Neutrophil (primary cell): ENCODE results near the gene OTOS.

Source experiments
- H3K27ac ChIP-seq: fragments of 200-600 bp; sonication (generic); 2 replicates; pipeline ENCODE4 v1.5.1; 2016; ENCODE audit warnings: mild to moderate bottlenecking, moderate library complexity
- H3K27me3 ChIP-seq: fragments of 200-600 bp; sonication (generic); 2 replicates; pipeline ENCODE4 v1.6.0; 2016; ENCODE audit warnings: mild to moderate bottlenecking
- H3K36me3 ChIP-seq: fragments of 200-600 bp; sonication (generic); 2 replicates; pipeline ENCODE4 v1.5.1; 2017
- H3K4me1 ChIP-seq, 2 experiments: fragments of 200-600 bp in 1 of 2; sonication (generic) in 1 of 2; 1 replicate in 1 of 2; 2 replicates in 1 of 2; pipeline versions ENCODE4 v1.5.1 to v1.6.1; 2013 to 2016; ENCODE audit warnings: low read depth in 1 of 2, low read length in 1 of 2, mild to moderate bottlenecking in 1 of 2, moderate library complexity in 1 of 2; ENCODE audit not compliant: control insufficient read depth in 1 of 2, insufficient read depth in 1 of 2
- H3K4me3 ChIP-seq, 2 experiments: fragments of 200-600 bp in 1 of 2; sonication (generic) in 1 of 2; 1 replicate in 1 of 2; 2 replicates in 1 of 2; pipeline ENCODE4 v1.5.1; 2013 to 2016; ENCODE audit warnings: low read depth in 1 of 2, low read length in 1 of 2, mild to moderate bottlenecking in 1 of 2, moderate library complexity in 1 of 2
- H3K9me3 ChIP-seq: fragments of 200-600 bp; sonication (generic); 2 replicates; pipeline ENCODE4 v1.5.1; 2016
- CTCF ChIP-seq: fragments of 200-600 bp; sonication (generic); IDR thresholded peaks from 2 replicates; pipeline ENCODE4 v1.5.1; 2016; ENCODE audit warnings: antibody characterized with exemption

The OTOS gene

GRCh38 chr2:240141736-240142135 is 1.3 kb upstream of the OTOS start:
- Histone ChIP-seq H3K9me3 (no peaks in the 10 kb centered on the region), H3K36me3 (no peaks in the 10 kb centered on the region), H3K27me3 (peaks cover 59% of the 10 kb centered on the region)

GRCh38 chr2:240140920-240141319 is 462 bp upstream of the OTOS start:
- Histone ChIP-seq H3K27me3 (peaks cover 64% of the 10 kb centered on the region), H3K4me1 (peaks cover 6 to 9% of the 10 kb centered on the region in 2 experiments), H3K36me3 (no peaks in the 10 kb centered on the region), H3K4me3 (no peak overlapping the region), H3K9me3 (no peaks in the 10 kb centered on the region), H3K27ac (no peak overlapping the region)
- no peak for TF ChIP-seq CTCF

More at GRCh38 chr2:240141736-240142135, 1.3 kb upstream of the OTOS start:
- TF ChIP-seq CTCF, result no peak
- no peak overlapping the region for H3K27ac ChIP-seq
- no peak overlapping the region for H3K4me3 ChIP-seq
- H3K4me1 ChIP-seq, result peaks cover 4% of the 10 kb centered on the region in 2 experiments

GRCh38 chr2:240139666-240140393 is 628 bp downstream of the OTOS start:
- Histone ChIP-seq H3K4me1 (peaks cover 16 to 18% of the 10 kb centered on the region in 2 experiments), H3K4me3 (no peak overlapping the region), H3K36me3 (no peaks in the 10 kb centered on the region), H3K27me3 (peaks cover 64% of the 10 kb centered on the region), H3K9me3 (no peaks in the 10 kb centered on the region), H3K27ac (no peak overlapping the region)
- TF ChIP-seq CTCF, result no peak

GRCh38 chr2:240139011-240139441 is 1.4 kb downstream of the OTOS start:
- no peak overlapping the region for H3K27ac ChIP-seq
- peaks cover 17 to 18% of the 10 kb centered on the region in 2 experiments for H3K4me1 ChIP-seq
- no peak for TF ChIP-seq CTCF
- no peaks in the 10 kb centered on the region for H3K9me3 ChIP-seq
- no peak overlapping the region for H3K4me3 ChIP-seq
- H3K36me3 ChIP-seq, result no peaks in the 10 kb centered on the region
- peaks cover 63% of the 10 kb centered on the region for H3K27me3 ChIP-seq

GRCh38 chr2:240138254-240138984 is 2.0 kb downstream of the OTOS start:
- Histone ChIP-seq H3K4me3 (no peak overlapping the region), H3K27me3 (peaks cover 57% of the 10 kb centered on the region), H3K27ac (no peak overlapping the region), H3K36me3 (peaks cover 4% of the 10 kb centered on the region), H3K4me1 (peaks cover 17 to 18% of the 10 kb centered on the region in 2 experiments), H3K9me3 (no peaks in the 10 kb centered on the region)
- no peak for TF ChIP-seq CTCF
